Endothelial cell of umbilical vein (primary cell): Measurements from ENCODE around the gene RGPD8. TPM values are rescaled to one million over a fixed set of nuclear protein-coding genes. Genes with fewer than 3 reads are reported as not detected.
A peak's percentile ranks its signal among the peaks of the same experiment; 100 is the strongest.

ENCODE experiments used
- BruUV-seq: library from RNA; stranded (reverse); fragments of 400-500 nt; replicated peaks from 2 replicates; lab custom pipeline; 2021; lab: Mats Ljungman, UMichigan
- CTCF ChIA-PET: fragments of 300-600, 350-600 bp; sonication (Branson Sonifier 250); formaldehyde crosslinking; loops from one replicate; lab custom pipeline; 2021; ENCODE audit warnings: antibody characterized with exemption, inconsistent platforms; lab: Charles Lee
- POLR2A ChIA-PET: fragments of 300-600, 350-600 bp; sonication (Branson Sonifier 250); formaldehyde crosslinking; loops from one replicate; lab custom pipeline; 2021; ENCODE audit warnings: antibody characterized with exemption, inconsistent platforms; lab: Charles Lee
- DNase-seq: peaks from one replicate; pipeline ENCODE4 v3.0.0-alpha.2; 2011; ENCODE audit warnings: low read depth, low spot score
- FAIRE-seq: peaks from 2 replicates; lab custom pipeline; 2011; peaks lifted over from hg19 to GRCh38; lab: Jason Lieb, UNC
- H2AFZ ChIP-seq: 2 replicates; pipeline ENCODE4 v1.6.0; 2012; ENCODE audit warnings: low read depth, low read length, control low read depth, inconsistent platforms
- H3K27ac ChIP-seq: 2 replicates; pipeline ENCODE4 v1.5.1; 2011; ENCODE audit warnings: low read depth, mild to moderate bottlenecking, control low read depth, low read length, moderate library complexity; ENCODE audit not compliant: insufficient read depth
- H3K27me3 ChIP-seq, 2 experiments: 2 replicates each; pipeline versions ENCODE4 v1.6.0 to v1.6.1; 2011; ENCODE audit warnings: low read length in 2 of 2, mixed read lengths in 1 of 2; ENCODE audit not compliant: control insufficient read depth in 2 of 2, insufficient read depth in 2 of 2
- H3K36me3 ChIP-seq, 2 experiments: 2 replicates in 1 of 2; 3 replicates in 1 of 2; pipeline ENCODE4 v1.5.1; 2011; ENCODE audit warnings: low read length in 2 of 2, mild to moderate bottlenecking in 1 of 2, moderate library complexity in 1 of 2; ENCODE audit not compliant: control insufficient read depth in 2 of 2, insufficient read depth in 2 of 2; ENCODE audit errors: extremely low read depth in 1 of 2
- H3K4me1 ChIP-seq: 3 replicates; pipeline ENCODE4 v1.5.1; 2011; ENCODE audit warnings: mild to moderate bottlenecking, low read length; ENCODE audit not compliant: control insufficient read depth, insufficient read depth; ENCODE audit errors: extremely low read depth
- H3K4me2 ChIP-seq: 2 replicates; pipeline ENCODE4 v1.6.1; 2011; ENCODE audit warnings: low read length, control low read depth, mixed read lengths; ENCODE audit not compliant: insufficient read depth
- H3K4me3 ChIP-seq, 3 experiments: fragments of 200-600 bp in 1 of 3; sonication (generic), shearing (Covaris generic) in 1 of 3; replicated peaks in 1 of 3; 2 replicates each; pipeline ENCODE4 v1.5.1; 2011 to 2016; ENCODE audit warnings: control low read depth in 3 of 3, low read length in 3 of 3, mild to moderate bottlenecking in 2 of 3, inconsistent platforms in 1 of 3, low read depth in 1 of 3, moderate library complexity in 1 of 3; ENCODE audit not compliant: insufficient read depth in 1 of 3
- H3K79me2 ChIP-seq: 2 replicates; pipeline ENCODE4 v1.6.0; 2012; ENCODE audit warnings: low read length, inconsistent platforms; ENCODE audit not compliant: control insufficient read depth, insufficient read depth
- H3K9ac ChIP-seq: replicated peaks from 2 replicates; pipeline ENCODE3; 2011; ENCODE audit warnings: low read length, control low read depth; ENCODE audit not compliant: insufficient read depth; ENCODE audit errors: extremely low read depth
- H3K9me1 ChIP-seq: replicated peaks from 3 replicates; pipeline ENCODE4 v1.6.0; 2011; ENCODE audit warnings: mild to moderate bottlenecking, low read length; ENCODE audit not compliant: control insufficient read depth, insufficient read depth; ENCODE audit errors: extremely low read depth
- H3K9me3 ChIP-seq: replicated peaks from 2 replicates; pipeline ENCODE4 v1.5.1; 2012; ENCODE audit warnings: low read length, inconsistent platforms; ENCODE audit not compliant: control insufficient read depth, insufficient read depth
- H4K20me1 ChIP-seq: replicated peaks from 2 replicates; pipeline ENCODE3; 2011; ENCODE audit warnings: mild to moderate bottlenecking, low read length; ENCODE audit not compliant: control insufficient read depth, insufficient read depth; ENCODE audit errors: extremely low read depth
- EZH2 ChIP-seq: IDR thresholded peaks from 2 replicates; pipeline ENCODE4 v1.6.1; 2012; ENCODE audit warnings: borderline replicate concordance, low read depth, mild to moderate bottlenecking, moderate library complexity, low read length, inconsistent platforms; ENCODE audit not compliant: severe bottlenecking
- FOS ChIP-seq: IDR thresholded peaks from 2 replicates; pipeline ENCODE4 v1.6.1; 2011; ENCODE audit warnings: mild to moderate bottlenecking, low read length, moderate library complexity, borderline replicate concordance; ENCODE audit not compliant: insufficient read depth
- GATA2 ChIP-seq: IDR thresholded peaks from 2 replicates; pipeline ENCODE4 v1.7.0; 2011; ENCODE audit warnings: low read depth, mild to moderate bottlenecking, moderate library complexity, mixed read lengths, low read length; ENCODE audit not compliant: insufficient read length, insufficient read depth
- JUN ChIP-seq: IDR thresholded peaks from 2 replicates; pipeline ENCODE4 v1.6.1; 2011; ENCODE audit warnings: borderline replicate concordance, low read depth; ENCODE audit not compliant: insufficient read length, insufficient read depth
- MYC ChIP-seq: IDR thresholded peaks from one replicate; pipeline ENCODE4 v1.6.1; 2011; ENCODE audit warnings: mild to moderate bottlenecking, low read depth, low read length
- POLR2A ChIP-seq: IDR thresholded peaks from 2 replicates; pipeline ENCODE4 v1.6.1; 2012; ENCODE audit warnings: low read depth, mild to moderate bottlenecking, control low read depth, low read length
- POLR2AphosphoS5 ChIP-seq: IDR thresholded peaks from 2 replicates; pipeline ENCODE4 v1.6.1; 2012; ENCODE audit warnings: low read depth, mild to moderate bottlenecking, control low read depth, low read length, moderate library complexity; ENCODE audit not compliant: insufficient read depth
- dilution Hi-C: fragments of 300-500 bp; cut with MboI; formaldehyde crosslinking; loops from one replicate; pipeline ENCODE4 v1.15.0; 2019; ENCODE audit warnings: low sequenced_read_pairs; ENCODE audit not compliant: extremely low pct_ligation_motif_present
- intact Hi-C: fragments of 100-400 bp; cut with micrococcal nuclease; formaldehyde crosslinking; loops from one replicate; pipeline ENCODE4 v1.10.0; 2022
- polyA plus RNA-seq, 4 experiments: library from polyadenylated mRNA; depleted of rRNA in 3 of 4; stranded (reverse) in 3 of 4; unstranded in 1 of 4; fragments of >200 nt; gene quantifications; 2 replicates each; pipeline versions ENCODE4 v1.2.1 to v1.2.3, GENCODE V29; 2011 to 2012; ENCODE audit warnings: missing spikeins in 1 of 4
- small RNA-seq: library from RNA; depleted of rRNA; stranded (forward); fragments of <200 nt; gene quantifications from one replicate; pipeline ENCODE3, GENCODE V24; 2012; ENCODE audit warnings: low replicate concordance, low read depth; ENCODE audit not compliant: insufficient read depth, insufficient read length
- total RNA-seq: library from RNA; stranded (reverse); gene quantifications from 2 replicates; pipeline ENCODE4 v1.2.3, GENCODE V29; 2021
- TF ChIP-seq, protein P1 (sequence below): IDR thresholded peaks from 2 replicates; pipeline ENCODE4 v1.6.1; 2011; ENCODE audit not compliant: insufficient read depth, insufficient read length
- TF ChIP-seq, protein P2 (sequence below), 2 donors: IDR thresholded peaks; 1 replicate in 1 of 2; 2 replicates in 1 of 2; pipeline ENCODE4 v1.5.1; 2011; ENCODE audit warnings: low read length in 2 of 2, mild to moderate bottlenecking in 2 of 2, moderate library complexity in 2 of 2, control low read depth in 1 of 2, inconsistent platforms in 1 of 2, low read depth in 1 of 2; ENCODE audit not compliant: insufficient read depth in 1 of 2; ENCODE audit errors: extremely low read depth in 1 of 2

The RGPD8 gene
- total and polyA plus RNA-seq, 2 donors (not counting 3 experiments of a cell fraction or from before 2014, with no cell fraction given), result 0.98 to 10.8 TPM

- FAIRE-seq (no peak), DNase-seq (peak; percentile 65)
- no TSS peak for BruUV-seq
- ChIA-PET CTCF (interaction anchor here (0.7 to 1.7 kb wide), 8 partner anchors 9 to 453 kb away, joined by 3 to 5 read pairs (median 3); no protein-coding TSS in a partner anchor), POLR2A (no interaction called here)
- no peaks in the 10 kb centered on the region for H3K9me3 ChIP-seq
- H3K79me2 ChIP-seq, result no peaks in the 10 kb centered on the region
- TF ChIP-seq POLR2AphosphoS5, result no peak
- TF ChIP-seq MYC, result no peak
- no peak for TF ChIP-seq JUN
- no peak for TF ChIP-seq GATA2
- no peak for TF ChIP-seq EZH2
- TF ChIP-seq POLR2A, result no peak
- TF ChIP-seq, protein P1, sequence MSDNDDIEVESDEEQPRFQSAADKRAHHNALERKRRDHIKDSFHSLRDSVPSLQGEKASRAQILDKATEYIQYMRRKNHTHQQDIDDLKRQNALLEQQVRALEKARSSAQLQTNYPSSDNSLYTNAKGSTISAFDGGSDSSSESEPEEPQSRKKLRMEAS, result no peak
- TF ChIP-seq FOS, result no peak
- TF ChIP-seq, protein P2, sequence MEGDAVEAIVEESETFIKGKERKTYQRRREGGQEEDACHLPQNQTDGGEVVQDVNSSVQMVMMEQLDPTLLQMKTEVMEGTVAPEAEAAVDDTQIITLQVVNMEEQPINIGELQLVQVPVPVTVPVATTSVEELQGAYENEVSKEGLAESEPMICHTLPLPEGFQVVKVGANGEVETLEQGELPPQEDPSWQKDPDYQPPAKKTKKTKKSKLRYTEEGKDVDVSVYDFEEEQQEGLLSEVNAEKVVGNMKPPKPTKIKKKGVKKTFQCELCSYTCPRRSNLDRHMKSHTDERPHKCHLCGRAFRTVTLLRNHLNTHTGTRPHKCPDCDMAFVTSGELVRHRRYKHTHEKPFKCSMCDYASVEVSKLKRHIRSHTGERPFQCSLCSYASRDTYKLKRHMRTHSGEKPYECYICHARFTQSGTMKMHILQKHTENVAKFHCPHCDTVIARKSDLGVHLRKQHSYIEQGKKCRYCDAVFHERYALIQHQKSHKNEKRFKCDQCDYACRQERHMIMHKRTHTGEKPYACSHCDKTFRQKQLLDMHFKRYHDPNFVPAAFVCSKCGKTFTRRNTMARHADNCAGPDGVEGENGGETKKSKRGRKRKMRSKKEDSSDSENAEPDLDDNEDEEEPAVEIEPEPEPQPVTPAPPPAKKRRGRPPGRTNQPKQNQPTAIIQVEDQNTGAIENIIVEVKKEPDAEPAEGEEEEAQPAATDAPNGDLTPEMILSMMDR (IDR thresholded peaks at IDR 0.05; ENCODE audit: extremely low read depth in 1 of 2, insufficient read depth in 1 of 2, low read depth in 1 of 2, low read length in 2 of 2), result no peak
- H3K9me1 ChIP-seq, result no peaks in the 10 kb centered on the region
- dilution Hi-C loops (no loop called here), intact Hi-C loops (no loop called here)
- no peak overlapping the region for H2AFZ ChIP-seq
- H3K27ac ChIP-seq, result no peak overlapping the region
- H4K20me1 ChIP-seq, result no peaks in the 10 kb centered on the region
- H3K36me3 ChIP-seq, result peaks cover 0 to 2% of the 10 kb centered on the region in 2 experiments
- no peak overlapping the region for H3K9ac ChIP-seq
- H3K27me3 ChIP-seq, result no peaks in the 10 kb centered on the region
- H3K4me1 ChIP-seq, result peaks cover 15% of the 10 kb centered on the region
- no peak overlapping the region for H3K4me3 ChIP-seq
- H3K4me2 ChIP-seq, result no peak overlapping the region
These were observed 111.8 kb downstream of the RGPD8 start for GRCh38 chr2:112321375-112322320.

Small RNA genes within 50 kb of the gene (small RNA-seq; reads per million reads assigned to genes)
- not detected for gene AC115115.1

Other genes with a start within 250 kb of the RGPD8 start
- 7.1 and 7.8 TPM in 2 replicates for gene ZC3H8, start 178.6 kb downstream of the RGPD8 start, total RNA-seq
- 0.95 and 1.4 TPM in 2 replicates for gene ZC3H8, start 178.6 kb downstream of the RGPD8 start, polyA plus RNA-seq
- 2.5 and 3.0 TPM in 2 replicates for gene ZC3H6, start 158.0 kb downstream of the RGPD8 start, total RNA-seq
- 0.43 and 0.46 TPM in 2 replicates for gene ZC3H6, start 158.0 kb downstream of the RGPD8 start, polyA plus RNA-seq
- 66.8 and 71.0 TPM in 2 replicates for gene TTL, start 48.5 kb upstream of the RGPD8 start, total RNA-seq
- gene TTL, start 48.5 kb upstream of the RGPD8 start, polyA plus RNA-seq, result 17.9 and 21.9 TPM in 2 replicates
- gene POLR1B, start 108.8 kb upstream of the RGPD8 start, total RNA-seq, result 21.3 and 28.9 TPM in 2 replicates
- 12.2 and 13.8 TPM in 2 replicates for gene POLR1B, start 108.8 kb upstream of the RGPD8 start, polyA plus RNA-seq
- gene CHCHD5, start 151.0 kb upstream of the RGPD8 start, total RNA-seq, result 22.2 and 23.6 TPM in 2 replicates
- gene CHCHD5, start 151.0 kb upstream of the RGPD8 start, polyA plus RNA-seq, result 44.7 and 63.5 TPM in 2 replicates
- gene SLC20A1, start 212.3 kb upstream of the RGPD8 start, total RNA-seq, result 141 and 149 TPM in 2 replicates
- 47.0 and 52.7 TPM in 2 replicates for gene SLC20A1, start 212.3 kb upstream of the RGPD8 start, polyA plus RNA-seq